GM21825 (cell line): Measurements from ENCODE around the gene TOB1.
"Not testable (repeated sequence)": the region's sequence is repeated elsewhere in the genome, so short reads cannot be mapped to it uniquely, and the experiment has no call there.

Source experiments
- ATAC-seq: cut with Tn5 transposase; IDR thresholded peaks from one replicate; pipeline ENCODE4 v1.9.1; 2021; ENCODE audit warnings: mild to moderate bottlenecking, moderate library complexity; ENCODE audit not compliant: unreplicated experiment

TOB1 gene

GRCh38 chr17:50899005-50899460, 32.9 kb upstream of the TOB1 start:
- no peak for ATAC-seq

DNA sequence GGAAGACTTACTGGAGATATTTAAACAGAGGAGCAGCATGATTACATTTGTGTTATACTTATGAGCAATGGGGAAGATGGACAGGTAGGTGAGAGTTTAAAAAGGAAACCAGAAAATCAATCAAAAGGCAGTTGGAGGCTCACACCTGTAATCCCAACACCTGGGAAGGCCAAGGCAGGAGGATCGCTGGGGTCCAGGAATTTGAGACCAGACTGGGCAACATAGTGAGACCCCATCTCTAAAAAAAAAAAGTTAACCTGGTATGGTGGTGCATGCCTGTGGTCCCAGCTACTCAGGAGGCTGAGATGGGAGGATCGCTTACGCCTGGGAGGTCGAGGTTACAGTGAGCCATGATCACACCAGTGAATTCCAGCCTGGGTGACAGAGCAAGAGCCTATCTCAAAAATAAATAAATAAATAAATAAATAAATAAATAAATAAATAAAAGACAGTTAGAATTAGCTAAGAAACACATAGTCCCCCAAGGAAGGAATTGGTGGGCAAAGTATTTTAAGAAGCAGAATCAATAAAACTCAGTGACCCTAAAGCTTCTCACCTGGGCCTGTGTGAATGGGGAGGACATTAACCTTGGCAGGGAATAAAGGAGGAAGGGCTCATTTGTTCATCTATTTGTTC, 32.3 kb upstream of the TOB1 start:
- no peak for ATAC-seq

GRCh38 chr17:50894513-50894912, 28.4 kb upstream of the TOB1 start:
- ATAC-seq = not testable (repeated sequence)

GRCh38 chr17:50893183-50893993, 27.2 kb upstream of the TOB1 start:
- ATAC-seq = no peak

DNA sequence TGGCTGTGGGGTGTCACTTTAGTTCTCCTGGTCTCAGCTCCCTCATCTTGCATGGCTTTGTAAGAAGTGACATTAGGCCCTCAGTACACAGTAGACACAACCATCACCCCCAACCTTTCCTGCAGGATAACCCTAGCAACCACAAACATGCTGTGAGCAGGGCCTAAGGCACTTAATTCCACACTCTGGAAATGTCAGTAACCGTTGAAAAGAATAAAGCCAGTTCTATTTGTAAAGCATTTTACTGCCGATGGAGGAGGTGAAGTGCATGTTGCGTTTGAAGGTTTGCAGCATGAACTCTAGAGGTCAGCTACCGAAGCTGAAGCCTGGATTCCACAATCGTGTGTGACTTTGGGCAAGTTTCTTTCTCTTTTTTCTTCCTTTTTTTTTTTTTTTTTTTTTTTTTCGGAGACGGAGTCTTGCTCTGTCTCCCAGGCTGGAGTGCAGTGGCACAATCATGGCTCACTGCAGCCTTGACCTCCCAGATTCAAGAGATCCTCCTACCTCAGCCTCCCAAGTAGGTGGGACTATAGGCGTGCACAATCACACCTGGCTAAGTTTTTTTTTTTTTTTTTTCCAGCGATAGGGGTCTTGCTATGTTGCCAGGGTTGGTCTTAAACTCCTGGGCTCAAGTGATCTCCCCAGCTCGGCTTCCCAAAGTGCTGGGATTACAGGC, 26.1 kb upstream of the TOB1 start:
- no peak for ATAC-seq

DNA sequence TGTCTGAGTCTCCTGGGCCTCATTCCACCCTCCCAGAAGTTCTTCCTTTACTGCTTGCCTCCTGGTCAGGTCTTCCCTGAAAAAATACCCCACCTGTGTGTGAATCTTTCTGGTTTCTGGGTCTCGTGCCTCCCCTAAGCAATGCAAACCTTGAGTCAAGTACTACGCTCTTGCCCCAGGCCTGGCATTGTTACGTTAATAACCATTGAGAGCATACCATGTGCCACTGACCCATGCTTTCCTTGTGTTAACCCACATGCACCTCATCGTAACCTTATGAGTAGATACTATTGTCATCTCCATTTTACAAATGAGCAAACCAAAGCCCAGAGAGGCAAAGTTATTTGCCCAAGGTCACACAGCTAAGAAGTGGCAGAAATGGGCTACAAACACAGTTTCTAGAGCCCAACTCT, 25.4 kb upstream of the TOB1 start:
- no peak for ATAC-seq

GRCh38 chr17:50890675-50891516, 24.7 kb upstream of the TOB1 start:
- ATAC-seq = no peak

GRCh38 chr17:50889528-50890118, 23.5 kb upstream of the TOB1 start:
- ATAC-seq = no peak

DNA sequence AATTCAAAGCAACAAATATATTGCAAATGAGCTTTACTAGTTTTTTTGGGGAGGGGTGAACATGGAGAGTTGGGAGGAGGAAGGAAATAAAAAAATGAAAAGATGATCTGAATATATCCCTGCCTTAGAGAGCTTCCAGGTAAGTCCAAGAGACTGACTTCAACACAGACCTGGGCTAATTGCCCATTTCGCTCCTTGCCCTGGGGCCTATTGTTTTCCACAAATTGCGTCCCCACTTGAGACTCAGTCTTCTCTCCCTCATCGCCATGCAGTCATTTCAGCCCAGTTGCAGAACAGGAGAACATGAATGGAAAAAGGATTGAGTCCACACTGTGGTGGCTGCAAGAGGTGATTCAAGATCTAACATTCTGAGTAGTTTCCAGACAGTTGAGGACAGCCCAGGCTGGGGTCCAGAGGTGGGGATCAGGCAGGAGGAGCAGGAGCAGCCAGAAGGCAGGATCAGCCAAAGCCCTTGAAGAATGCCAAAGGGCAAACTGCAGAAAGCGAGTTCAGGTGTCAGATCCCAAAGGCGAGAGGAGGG, 21.6 kb upstream of the TOB1 start:
- no peak for ATAC-seq

DNA sequence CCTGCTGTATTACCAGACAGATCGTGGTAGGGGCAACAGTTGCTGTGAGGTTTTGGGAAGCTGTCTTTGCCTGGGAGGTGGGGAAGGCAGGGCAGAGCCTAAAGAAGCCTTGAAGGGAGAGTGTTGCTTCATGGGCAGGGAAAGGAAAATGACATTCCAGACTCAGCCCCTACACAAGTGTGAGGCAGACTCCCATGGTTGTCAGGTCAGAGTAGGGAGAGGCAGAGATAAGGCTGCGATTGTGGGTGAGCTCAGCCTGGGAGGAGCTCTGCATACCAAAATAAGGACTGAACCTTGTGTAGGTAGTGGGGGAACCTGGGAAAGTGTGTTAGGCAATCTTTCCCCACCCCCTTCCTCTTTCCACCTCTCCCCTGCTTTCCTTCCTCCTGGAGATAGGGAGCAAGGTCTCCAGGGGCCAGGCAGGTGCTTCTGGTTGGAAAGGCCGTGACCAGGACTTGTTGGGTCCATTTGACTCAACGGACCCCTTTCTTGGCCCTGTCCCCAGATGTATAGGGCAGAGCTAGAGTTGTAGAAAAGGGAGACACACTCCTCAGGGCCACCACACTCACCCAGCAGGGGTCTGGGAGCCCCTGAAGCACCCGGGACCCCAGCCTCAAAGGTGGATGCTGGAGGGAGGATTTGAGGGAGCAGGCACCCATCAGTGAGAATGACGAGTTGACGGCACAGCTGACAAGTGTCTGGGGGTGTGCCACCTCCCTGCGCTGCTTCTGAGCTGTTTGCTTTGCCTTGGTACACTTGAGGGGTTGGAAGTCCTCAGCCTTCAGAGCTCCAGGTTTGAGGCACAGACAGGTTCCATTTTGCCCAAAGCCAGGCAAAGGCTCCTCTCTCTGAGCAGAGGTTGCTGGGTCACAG, 18.5 kb upstream of the TOB1 start:
- no peak for ATAC-seq

DNA sequence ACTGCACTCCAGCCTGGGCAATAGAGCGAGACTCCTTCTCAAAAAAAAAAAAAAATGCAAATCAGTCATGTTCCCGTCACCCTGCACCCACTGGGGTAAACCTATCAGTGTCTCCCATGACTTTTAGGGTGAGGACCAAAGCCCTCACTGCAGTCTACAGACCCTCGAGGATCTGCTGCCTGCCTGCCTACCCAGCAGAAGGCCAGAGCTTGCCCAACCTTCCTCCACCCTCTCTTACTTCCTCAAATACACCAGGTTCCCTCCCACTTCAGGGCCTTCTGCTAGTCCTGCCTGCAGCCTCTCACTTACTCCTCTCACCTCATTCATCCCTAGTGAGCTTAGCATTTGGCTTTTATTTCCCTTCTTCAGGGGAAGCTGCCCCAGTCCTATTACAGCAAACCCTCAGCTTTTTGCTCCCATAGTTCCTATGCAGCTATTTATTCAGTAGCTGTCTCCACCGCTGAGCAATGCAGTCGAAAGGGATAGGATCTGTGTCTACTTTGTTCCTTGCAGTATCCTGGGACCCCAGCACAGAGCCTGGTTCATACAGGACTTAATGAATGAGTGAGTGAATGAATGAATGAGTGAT, 17.8 kb upstream of the TOB1 start:
- ATAC-seq = no peak

DNA sequence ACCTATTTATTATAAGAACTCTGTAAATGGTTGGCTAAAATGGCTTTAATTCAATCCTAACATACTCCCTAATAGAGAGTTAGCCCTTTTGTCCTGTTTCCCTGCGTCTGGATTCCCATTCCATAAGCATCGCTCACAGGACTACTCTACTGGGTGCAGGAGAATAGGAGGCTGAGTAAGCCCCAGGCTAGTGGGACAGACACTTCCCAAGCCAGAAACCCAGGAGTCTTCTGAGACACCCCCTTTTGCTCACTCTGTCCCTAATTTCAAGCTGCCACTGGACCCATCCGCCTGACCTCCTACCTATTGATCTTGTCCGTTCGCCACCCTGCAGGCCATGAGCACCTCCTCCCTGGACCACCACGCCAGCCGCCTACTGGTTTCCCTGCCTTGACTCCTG, 16.7 kb upstream of the TOB1 start:
- no peak for ATAC-seq

GRCh38 chr17:50881182-50881581, 15.0 kb upstream of the TOB1 start:
- no peak for ATAC-seq

GRCh38 chr17:50879086-50879485, 12.9 kb upstream of the TOB1 start:
- ATAC-seq = no peak

GRCh38 chr17:50877838-50878237, 11.7 kb upstream of the TOB1 start:
- ATAC-seq = no peak

GRCh38 chr17:50877042-50877441, 10.9 kb upstream of the TOB1 start:
- not testable (repeated sequence) for ATAC-seq

- no peak for ATAC-seq
These were observed 8.9 kb upstream of the TOB1 start for GRCh38 chr17:50875074-50875473.

GRCh38 chr17:50872710-50873424, 6.7 kb upstream of the TOB1 start:
- no peak for ATAC-seq
